Suppressor macrophage treated with lipopolysaccharide for 1 hour (primary cell): Measurements from ENCODE around the gene KRT222.

Experiments used
- DNase-seq, 3 donors: peaks; one replicate each; pipeline ENCODE4 v3.0.0-alpha.2; 2020 to 2022

KRT222 gene

GRCh38 chr17:40651939-40652338, 13.0 kb downstream of the KRT222 start:
- no peak for DNase-seq

- peak; percentile 11 to 20 (median 14) for DNase-seq
Observed at GRCh38 chr17:40648384-40648968, 16.5 kb downstream of the KRT222 start.

- peak; percentile 80 to 93 (median 87) for DNase-seq
Observed at GRCh38 chr17:40647624-40648383, 17.2 kb downstream of the KRT222 start, which contains the start of gene SMARCE1. SMARCE1 (minus strand) TSS chr17:40647818; CDS start chr17:40645802, 2,016 bp downstream.

GRCh38 chr17:40646791-40647623, 18.0 kb downstream of the KRT222 start:
- peak; percentile 48 to 64 (median 53) for DNase-seq

- peak in 1 of 3 donors; percentile 22 for DNase-seq
Observed at GRCh38 chr17:40645943-40646342, 19.0 kb downstream of the KRT222 start.

- DNase-seq = peak in 1 of 3 donors; percentile 20
Observed at GRCh38 chr17:40645291-40645690, 19.7 kb downstream of the KRT222 start.

GRCh38 chr17:40637931-40638330, 27.0 kb downstream of the KRT222 start:
- DNase-seq = no peak

GRCh38 chr17:40633871-40634270, 31.1 kb downstream of the KRT222 start:
- no peak for DNase-seq

GRCh38 chr17:40632216-40632615, 32.8 kb downstream of the KRT222 start:
- no peak for DNase-seq

GRCh38 chr17:40629842-40630241, 35.1 kb downstream of the KRT222 start:
- no peak for DNase-seq

- no peak for DNase-seq
Observed at GRCh38 chr17:40625311-40625710, 39.7 kb downstream of the KRT222 start.

- no peak for DNase-seq
Observed at GRCh38 chr17:40623419-40624210, 41.4 kb downstream of the KRT222 start.

GRCh38 chr17:40622509-40622928, 42.5 kb downstream of the KRT222 start:
- DNase-seq = no peak

- no peak for DNase-seq
Observed at GRCh38 chr17:40621578-40621977, 43.4 kb downstream of the KRT222 start.

- no peak for DNase-seq
Observed at GRCh38 chr17:40621019-40621418, 44.0 kb downstream of the KRT222 start.

GRCh38 chr17:40618754-40619625, 46.0 kb downstream of the KRT222 start:
- DNase-seq = no peak

GRCh38 chr17:40617678-40618240, 47.2 kb downstream of the KRT222 start:
- DNase-seq = peak; percentile 74 to 79 (median 75)

- DNase-seq = no peak
Observed at GRCh38 chr17:40616592-40616991, 48.4 kb downstream of the KRT222 start.

- DNase-seq = no peak
Observed at GRCh38 chr17:40615841-40616476, 49.0 kb downstream of the KRT222 start.

- peak; percentile 86 to 94 (median 90) for DNase-seq
Observed at GRCh38 chr17:40615068-40615840, 49.7 kb downstream of the KRT222 start.
